ENCODE measurements around the gene CCDC110. TPM values are rescaled to one million over a fixed set of nuclear protein-coding genes. Genes with fewer than 3 reads are reported as not detected.
A peak's percentile ranks its signal among the peaks of the same experiment; 100 is the strongest.

The CCDC110 gene
- total and polyA plus RNA-seq, 2 of the 13 experiments (the other 11 are each of a cell fraction or from before 2014, with no cell fraction given), result not detected

- TF ChIP-seq ZNF337 (CRISPR knock-in tag; IDR thresholded peaks at IDR 0.05; ENCODE audit: borderline replicate concordance, low read depth) (peak; percentile 71; the same call in 1 of the 2 replicates), RAD21 (CRISPR knock-in tag; IDR thresholded peaks at IDR 0.05) (peak; percentile 49; the same call in 1 of the 2 replicates), FOXO1 (CRISPR knock-in tag; IDR thresholded peaks at IDR 0.05) (peak; percentile 47; the same call in 1 of the 2 replicates), ZNF598 (CRISPR knock-in tag; IDR thresholded peaks at IDR 0.05; ENCODE audit: borderline replicate concordance) (peak; percentile 93; the same call in 1 of the 2 replicates), CHCHD3 (CRISPR knock-in tag; IDR thresholded peaks at IDR 0.05) (no peak), ASH2L (IDR thresholded peaks at IDR 0.05; ENCODE audit: insufficient read length, low read depth, low read length) (peak; percentile 87), ZNF317 (CRISPR knock-in tag; IDR thresholded peaks at IDR 0.05) (peak; percentile 86), PHF5A (CRISPR knock-in tag; IDR thresholded peaks at IDR 0.05; ENCODE audit: low read depth, unreplicated experiment) (no peak), ZNF572 (CRISPR knock-in tag; IDR thresholded peaks at IDR 0.05) (no peak), ESRRA (CRISPR knock-in tag; IDR thresholded peaks at IDR 0.05; ENCODE audit: low read depth) (peak; percentile 72), ZNF430 (CRISPR knock-in tag; IDR thresholded peaks at IDR 0.05) (peak; percentile 54; the same call in 1 of the 2 replicates), BRD4 (CRISPR knock-in tag; IDR thresholded peaks at IDR 0.05) (peak; percentile 50), PPARG (CRISPR knock-in tag; conservative IDR thresholded peaks at IDR 0.05) (no peak), ZNF546 (CRISPR knock-in tag; conservative IDR thresholded peaks at IDR 0.05) (no peak), SP1 (IDR thresholded peaks at IDR 0.05) (no peak), SP1 (CRISPR knock-in tag; IDR thresholded peaks at IDR 0.05) (peak; percentile 88), ZNF530 (CRISPR knock-in tag; IDR thresholded peaks at IDR 0.05; ENCODE audit: low read depth) (no peak), MED8 (CRISPR knock-in tag; IDR thresholded peaks at IDR 0.05; ENCODE audit: insufficient replicate concordance) (peak; percentile 34), ZNF557 (CRISPR knock-in tag; IDR thresholded peaks at IDR 0.05) (no peak), RAD51 (IDR thresholded peaks at IDR 0.05; ENCODE audit: borderline replicate concordance) (no peak), RXRA (CRISPR knock-in tag; IDR thresholded peaks at IDR 0.05) (0 out of 2 replicates have a peak, but pooled peaks have one; percentile 62), SATB2 (CRISPR knock-in tag; IDR thresholded peaks at IDR 0.05) (no peak)
- TF ChIP-seq, protein P1, sequence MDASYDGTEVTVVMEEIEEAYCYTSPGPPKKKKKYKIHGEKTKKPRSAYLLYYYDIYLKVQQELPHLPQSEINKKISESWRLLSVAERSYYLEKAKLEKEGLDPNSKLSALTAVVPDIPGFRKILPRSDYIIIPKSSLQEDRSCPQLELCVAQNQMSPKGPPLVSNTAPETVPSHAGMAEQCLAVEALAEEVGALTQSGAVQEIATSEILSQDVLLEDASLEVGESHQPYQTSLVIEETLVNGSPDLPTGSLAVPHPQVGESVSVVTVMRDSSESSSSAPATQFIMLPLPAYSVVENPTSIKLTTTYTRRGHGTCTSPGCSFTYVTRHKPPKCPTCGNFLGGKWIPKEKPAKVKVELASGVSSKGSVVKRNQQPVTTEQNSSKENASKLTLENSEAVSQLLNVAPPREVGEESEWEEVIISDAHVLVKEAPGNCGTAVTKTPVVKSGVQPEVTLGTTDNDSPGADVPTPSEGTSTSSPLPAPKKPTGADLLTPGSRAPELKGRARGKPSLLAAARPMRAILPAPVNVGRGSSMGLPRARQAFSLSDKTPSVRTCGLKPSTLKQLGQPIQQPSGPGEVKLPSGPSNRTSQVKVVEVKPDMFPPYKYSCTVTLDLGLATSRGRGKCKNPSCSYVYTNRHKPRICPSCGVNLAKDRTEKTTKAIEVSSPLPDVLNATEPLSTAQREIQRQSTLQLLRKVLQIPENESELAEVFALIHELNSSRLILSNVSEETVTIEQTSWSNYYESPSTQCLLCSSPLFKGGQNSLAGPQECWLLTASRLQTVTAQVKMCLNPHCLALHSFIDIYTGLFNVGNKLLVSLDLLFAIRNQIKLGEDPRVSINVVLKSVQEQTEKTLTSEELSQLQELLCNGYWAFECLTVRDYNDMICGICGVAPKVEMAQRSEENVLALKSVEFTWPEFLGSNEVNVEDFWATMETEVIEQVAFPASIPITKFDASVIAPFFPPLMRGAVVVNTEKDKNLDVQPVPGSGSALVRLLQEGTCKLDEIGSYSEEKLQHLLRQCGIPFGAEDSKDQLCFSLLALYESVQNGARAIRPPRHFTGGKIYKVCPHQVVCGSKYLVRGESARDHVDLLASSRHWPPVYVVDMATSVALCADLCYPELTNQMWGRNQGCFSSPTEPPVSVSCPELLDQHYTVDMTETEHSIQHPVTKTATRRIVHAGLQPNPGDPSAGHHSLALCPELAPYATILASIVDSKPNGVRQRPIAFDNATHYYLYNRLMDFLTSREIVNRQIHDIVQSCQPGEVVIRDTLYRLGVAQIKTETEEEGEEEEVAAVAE (CRISPR knock-in tag; IDR thresholded peaks at IDR 0.05; ENCODE audit: borderline replicate concordance), result peak; percentile 54; the same call in 1 of the 2 replicates
- TF ChIP-seq, protein P2, sequence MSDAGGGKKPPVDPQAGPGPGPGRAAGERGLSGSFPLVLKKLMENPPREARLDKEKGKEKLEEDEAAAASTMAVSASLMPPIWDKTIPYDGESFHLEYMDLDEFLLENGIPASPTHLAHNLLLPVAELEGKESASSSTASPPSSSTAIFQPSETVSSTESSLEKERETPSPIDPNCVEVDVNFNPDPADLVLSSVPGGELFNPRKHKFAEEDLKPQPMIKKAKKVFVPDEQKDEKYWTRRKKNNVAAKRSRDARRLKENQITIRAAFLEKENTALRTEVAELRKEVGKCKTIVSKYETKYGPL (CRISPR knock-in tag; IDR thresholded peaks at IDR 0.05), result no peak
- TF ChIP-seq, protein P3, sequence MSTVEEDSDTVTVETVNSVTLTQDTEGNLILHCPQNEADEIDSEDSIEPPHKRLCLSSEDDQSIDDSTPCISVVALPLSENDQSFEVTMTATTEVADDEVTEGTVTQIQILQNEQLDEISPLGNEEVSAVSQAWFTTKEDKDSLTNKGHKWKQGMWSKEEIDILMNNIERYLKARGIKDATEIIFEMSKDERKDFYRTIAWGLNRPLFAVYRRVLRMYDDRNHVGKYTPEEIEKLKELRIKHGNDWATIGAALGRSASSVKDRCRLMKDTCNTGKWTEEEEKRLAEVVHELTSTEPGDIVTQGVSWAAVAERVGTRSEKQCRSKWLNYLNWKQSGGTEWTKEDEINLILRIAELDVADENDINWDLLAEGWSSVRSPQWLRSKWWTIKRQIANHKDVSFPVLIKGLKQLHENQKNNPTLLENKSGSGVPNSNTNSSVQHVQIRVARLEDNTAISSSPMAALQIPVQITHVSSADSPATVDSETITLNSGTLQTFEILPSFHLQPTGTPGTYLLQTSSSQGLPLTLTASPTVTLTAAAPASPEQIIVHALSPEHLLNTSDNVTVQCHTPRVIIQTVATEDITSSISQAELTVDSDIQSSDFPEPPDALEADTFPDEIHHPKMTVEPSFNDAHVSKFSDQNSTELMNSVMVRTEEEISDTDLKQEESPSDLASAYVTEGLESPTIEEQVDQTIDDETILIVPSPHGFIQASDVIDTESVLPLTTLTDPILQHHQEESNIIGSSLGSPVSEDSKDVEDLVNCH (CRISPR knock-in tag; IDR thresholded peaks at IDR 0.05), result no peak
Measured at GRCh38 chr4:185425647-185426352, 45.7 kb downstream of the CCDC110 start, which contains the start of gene UFSP2 (continued).
